CD4-positive, alpha-beta T cell (primary cell): ENCODE results near the gene POPDC3. TPM values are rescaled to one million over a fixed set of nuclear protein-coding genes. Genes with fewer than 3 reads are reported as not detected.

Source experiments
- ATAC-seq: fragments of 200-7000 bp; cut with Tn5 transposase; one replicate; pipeline ENCODE4 v1.10.0; 2022; ENCODE audit warnings: mild to moderate bottlenecking; ENCODE audit not compliant: poor library complexity
- CTCF ChIA-PET: fragments of 350-600 bp; sonication (Branson Sonifier 250); formaldehyde crosslinking; loops from one replicate; lab custom pipeline; 2021; ENCODE audit warnings: antibody characterized with exemption, inconsistent platforms; lab: Charles Lee
- POLR2A ChIA-PET: fragments of 350-600 bp; sonication (Branson Sonifier 250); formaldehyde crosslinking; loops from one replicate; lab custom pipeline; 2021; ENCODE audit warnings: antibody characterized with exemption, inconsistent platforms; lab: Charles Lee
- DNase-seq, 14 experiments: peaks; one replicate each; pipeline ENCODE4 v3.0.0-alpha.2; 2013 to 2020; ENCODE audit warnings: mixed read lengths in 2 of 14
- H3K27ac ChIP-seq, 2 donors: one replicate each; pipeline versions ENCODE4 v1.5.1 to v1.7.0; 2013; ENCODE audit warnings: low read length in 2 of 2, low read depth in 1 of 2, mild to moderate bottlenecking in 1 of 2
- H3K27me3 ChIP-seq, 2 experiments: 1 replicate in 1 of 2; 2 replicates in 1 of 2; pipeline versions ENCODE4 v1.6.1 to v1.7.0; 2013; ENCODE audit warnings: low read length in 2 of 2, control low read depth in 1 of 2, mild to moderate bottlenecking in 1 of 2, moderate library complexity in 1 of 2; ENCODE audit not compliant: insufficient read depth in 2 of 2, control insufficient read depth in 1 of 2
- H3K36me3 ChIP-seq: one replicate; pipeline ENCODE4 v1.6.1; 2013; ENCODE audit warnings: low read length, control low read depth; ENCODE audit not compliant: insufficient read depth
- H3K4me1 ChIP-seq: one replicate; pipeline ENCODE4 v1.6.1; 2013; ENCODE audit warnings: low read length, control low read depth; ENCODE audit not compliant: insufficient read depth
- H3K4me3 ChIP-seq: one replicate; pipeline ENCODE4 v1.5.1; 2013; ENCODE audit warnings: mild to moderate bottlenecking, low read length, moderate library complexity
- H3K9me3 ChIP-seq, 2 experiments: 1 replicate in 1 of 2; 2 replicates in 1 of 2; pipeline versions ENCODE4 v1.6.1 to v1.7.0; 2013; ENCODE audit warnings: low read length in 2 of 2, mild to moderate bottlenecking in 2 of 2, control low read depth in 1 of 2, moderate library complexity in 1 of 2; ENCODE audit not compliant: control insufficient read depth in 1 of 2, insufficient read depth in 1 of 2
- H3K27ac Mint-ChIP-seq: one replicate; pipeline ENCODE4 v1.8.0; 2020; ENCODE audit warnings: mixed read lengths
- H3K27me3 Mint-ChIP-seq: one replicate; pipeline ENCODE4 v1.8.0; 2021; ENCODE audit warnings: mixed read lengths
- H3K36me3 Mint-ChIP-seq: one replicate; pipeline ENCODE4 v1.8.0; 2021; ENCODE audit warnings: low read depth, mixed read lengths
- H3K4me1 Mint-ChIP-seq: one replicate; pipeline ENCODE4 v1.8.0; 2021; ENCODE audit warnings: low read depth, mixed read lengths
- H3K4me3 Mint-ChIP-seq: one replicate; pipeline ENCODE4 v1.8.0; 2020; ENCODE audit warnings: mild to moderate bottlenecking, mixed read lengths
- H3K9me3 Mint-ChIP-seq: one replicate; pipeline ENCODE4 v1.8.0; 2020; ENCODE audit warnings: mixed read lengths
- intact Hi-C, 2 experiments: fragments of 100-400 bp; cut with DNase I in 1 of 2; cut with micrococcal nuclease in 1 of 2; formaldehyde crosslinking; loops; one replicate each; pipeline versions ENCODE4 v1.15.1 to v1.9.0; 2023 to 2025; cut with DNase I, micrococcal nuclease
- total RNA-seq, 174 experiments: library from RNA in 2 of 174; stranded (reverse) in 2 of 174; gene quantifications; one replicate each; pipeline ENCODE4 v1.2.3 and lab custom pipeline; 2021 to 2026
- TF ChIP-seq, protein P1 (sequence below): fragments of 200-600 bp; IDR thresholded peaks from one replicate; pipeline ENCODE4 v1.8.0; 2022; ENCODE audit warnings: antibody characterized with exemption, mild to moderate bottlenecking

POPDC3 gene
- total RNA-seq, 2 experiments from 2014 or later: not detected

DNA sequence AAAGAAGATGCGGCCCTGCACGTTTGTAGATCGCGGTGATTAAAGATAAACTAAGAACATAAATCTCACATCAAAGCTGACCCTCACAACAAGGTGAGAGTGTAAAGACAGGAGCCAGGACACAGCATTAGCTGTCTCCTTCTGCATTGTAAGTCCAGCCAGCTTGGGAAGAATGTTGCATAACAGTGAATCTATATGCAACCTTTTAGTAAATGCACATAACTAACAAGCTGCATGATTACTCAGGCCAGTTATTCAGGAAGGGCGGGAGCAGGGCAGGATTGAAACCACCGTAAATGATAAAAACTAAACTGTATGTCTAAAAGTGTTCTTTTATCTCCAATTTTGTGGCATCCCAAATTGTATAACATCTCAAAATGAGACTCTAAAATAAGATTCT, 57.1 kb downstream of the POPDC3 start:
- ChIA-PET POLR2A (no interaction called here), CTCF (no interaction called here)
- TF ChIP-seq, protein P1, sequence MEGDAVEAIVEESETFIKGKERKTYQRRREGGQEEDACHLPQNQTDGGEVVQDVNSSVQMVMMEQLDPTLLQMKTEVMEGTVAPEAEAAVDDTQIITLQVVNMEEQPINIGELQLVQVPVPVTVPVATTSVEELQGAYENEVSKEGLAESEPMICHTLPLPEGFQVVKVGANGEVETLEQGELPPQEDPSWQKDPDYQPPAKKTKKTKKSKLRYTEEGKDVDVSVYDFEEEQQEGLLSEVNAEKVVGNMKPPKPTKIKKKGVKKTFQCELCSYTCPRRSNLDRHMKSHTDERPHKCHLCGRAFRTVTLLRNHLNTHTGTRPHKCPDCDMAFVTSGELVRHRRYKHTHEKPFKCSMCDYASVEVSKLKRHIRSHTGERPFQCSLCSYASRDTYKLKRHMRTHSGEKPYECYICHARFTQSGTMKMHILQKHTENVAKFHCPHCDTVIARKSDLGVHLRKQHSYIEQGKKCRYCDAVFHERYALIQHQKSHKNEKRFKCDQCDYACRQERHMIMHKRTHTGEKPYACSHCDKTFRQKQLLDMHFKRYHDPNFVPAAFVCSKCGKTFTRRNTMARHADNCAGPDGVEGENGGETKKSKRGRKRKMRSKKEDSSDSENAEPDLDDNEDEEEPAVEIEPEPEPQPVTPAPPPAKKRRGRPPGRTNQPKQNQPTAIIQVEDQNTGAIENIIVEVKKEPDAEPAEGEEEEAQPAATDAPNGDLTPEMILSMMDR: no peak
- Histone ChIP-seq H3K27ac (no peak overlapping the region), H3K9me3 (no peaks in the 10 kb centered on the region), H3K4me3 (no peak overlapping the region), H3K36me3 (no peaks in the 10 kb centered on the region), H3K4me1 (no peaks in the 10 kb centered on the region), H3K27me3 (no peaks in the 10 kb centered on the region)
- no peak for DNase-seq
- Mint-ChIP-seq H3K4me1 (no peaks in the 10 kb centered on the region), H3K27ac (no peak overlapping the region), H3K27me3 (peaks cover 14% of the 10 kb centered on the region), H3K36me3 (no peaks in the 10 kb centered on the region), H3K9me3 (no peaks in the 10 kb centered on the region), H3K4me3 (no peak overlapping the region)
- ATAC-seq: no peak
- intact Hi-C loops: no loop called here

DNA sequence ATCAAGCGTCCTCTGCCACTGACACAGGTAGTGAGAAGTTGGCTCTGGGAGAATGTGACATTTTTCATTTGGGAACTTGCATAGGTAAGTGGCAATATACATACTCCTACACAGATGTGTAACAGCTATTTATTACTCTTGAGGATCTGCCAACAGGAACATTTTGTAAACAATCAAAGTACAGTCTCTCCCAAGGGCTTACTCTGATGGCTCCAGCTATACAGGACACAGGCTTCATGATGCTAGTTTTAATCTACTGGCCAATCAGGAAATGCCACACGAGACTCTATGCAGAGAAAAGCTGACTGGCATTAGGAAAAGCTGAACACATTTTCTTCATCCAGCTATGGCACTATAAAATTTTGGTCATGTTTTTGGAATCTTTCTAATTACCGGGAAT, 57.8 kb downstream of the POPDC3 start:
- Histone ChIP-seq H3K9me3 (no peaks in the 10 kb centered on the region), H3K4me3 (no peak overlapping the region), H3K27me3 (no peaks in the 10 kb centered on the region), H3K36me3 (no peaks in the 10 kb centered on the region), H3K27ac (no peak overlapping the region), H3K4me1 (no peaks in the 10 kb centered on the region)
- Mint-ChIP-seq H3K4me3 (no peak overlapping the region), H3K27me3 (peaks cover 22% of the 10 kb centered on the region), H3K27ac (no peak overlapping the region), H3K9me3 (no peaks in the 10 kb centered on the region), H3K36me3 (no peaks in the 10 kb centered on the region), H3K4me1 (no peaks in the 10 kb centered on the region)
- ATAC-seq: no peak
- ChIA-PET POLR2A (no interaction called here), CTCF (no interaction called here)
- DNase-seq: no peak
- intact Hi-C loops: no loop called here
- TF ChIP-seq, protein P1: no peak

DNA sequence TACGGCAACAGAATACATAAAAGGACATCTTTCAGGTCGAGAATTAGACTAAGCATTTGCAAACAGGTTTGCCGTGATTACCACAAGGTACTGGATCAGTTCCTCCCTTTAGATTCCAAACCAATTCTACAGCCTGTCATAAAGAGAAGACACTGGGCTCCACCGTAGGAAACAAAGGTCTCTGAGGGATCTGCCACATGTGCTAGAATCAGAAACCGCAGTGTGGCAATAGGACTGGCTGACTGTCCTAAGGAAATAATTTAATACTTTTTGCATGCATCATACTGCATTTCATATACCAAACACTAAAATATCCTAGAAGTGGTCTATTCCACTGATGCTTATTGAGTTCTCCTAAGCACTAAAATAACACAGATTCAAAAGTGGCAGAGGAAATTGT, 59.2 kb downstream of the POPDC3 start:
- Mint-ChIP-seq H3K4me3 (no peak overlapping the region), H3K4me1 (no peaks in the 10 kb centered on the region), H3K27ac (no peak overlapping the region), H3K9me3 (no peaks in the 10 kb centered on the region), H3K27me3 (peaks cover 28% of the 10 kb centered on the region), H3K36me3 (no peaks in the 10 kb centered on the region)
- TF ChIP-seq, protein P1: no peak
- H3K36me3 ChIP-seq: no peaks in the 10 kb centered on the region
- ChIA-PET POLR2A (no interaction called here), CTCF (no interaction called here)
- intact Hi-C loops: no loop called here
- no peak for ATAC-seq
- H3K4me3 ChIP-seq: no peak overlapping the region
- H3K27me3 ChIP-seq: no peaks in the 10 kb centered on the region
- H3K27ac ChIP-seq: no peak overlapping the region
- no peaks in the 10 kb centered on the region for H3K9me3 ChIP-seq
- no peak for DNase-seq
- no peaks in the 10 kb centered on the region for H3K4me1 ChIP-seq
